Right lobe of liver (tissue), 6 donors: Measurements from ENCODE around the gene LCN9. TPM values are rescaled to one million over a fixed set of nuclear protein-coding genes. Genes with fewer than 3 reads are reported as not detected.

Experiments used
- ATAC-seq, 4 donors: fragments of 200-7000 bp; cut with Tn5 transposase; one replicate each; pipeline ENCODE4 v1.9.1; 2020; ENCODE audit warnings: mild to moderate bottlenecking in 4 of 4, moderate library complexity in 4 of 4
- DNase-seq, 3 donors: peaks; one replicate each; pipeline ENCODE4 v3.0.0-alpha.2; 2020
- H3K27ac ChIP-seq, 3 donors: fragments of 200-600 bp; one replicate each; pipeline ENCODE4 v1.8.0; 2022
- H3K27me3 ChIP-seq, 2 donors: fragments of 200-600 bp; one replicate each; pipeline ENCODE4 v1.8.0; 2022
- H3K36me3 ChIP-seq, 4 donors: fragments of 200-600 bp; sonication (generic) in 1 of 4; one replicate each; pipeline versions ENCODE4 v1.5.1 to v1.8.0; 2017 to 2022; ENCODE audit warnings: control low read depth in 1 of 4
- H3K4me1 ChIP-seq, 4 donors: fragments of 200-600 bp; sonication (generic) in 1 of 4; one replicate each; pipeline versions ENCODE4 v1.5.1 to v1.8.0; 2017 to 2022; ENCODE audit warnings: control low read depth in 1 of 4
- H3K4me3 ChIP-seq, 3 donors: fragments of 200-600 bp; one replicate each; pipeline ENCODE4 v1.8.0; 2022
- H3K9me3 ChIP-seq, 4 donors: fragments of 200-600 bp; sonication (generic) in 1 of 4; one replicate each; pipeline versions ENCODE4 v1.5.1 to v1.8.0; 2017 to 2022; ENCODE audit warnings: control low read depth in 1 of 4
- POLR2A ChIP-seq: fragments of 450-650 bp; IDR thresholded peaks from one replicate; pipeline ENCODE4 v1.6.1; 2017; ENCODE audit warnings: antibody characterized with exemption, mild to moderate bottlenecking
- WGBS: methylation state at CpG from one replicate; pipeline ENCODE4 v1.1.6; 2018; ENCODE audit warnings: low coverage, low lambda C conversion rate; ENCODE audit not compliant: insufficient coverage; ENCODE audit errors: missing lambda C conversion rate; 5-methylcytosine and 5-hydroxymethylcytosine counted together
- intact Hi-C, 2 donors: fragments of 100-400 bp; cut with DNase I; formaldehyde crosslinking; loops; one replicate each; pipeline versions ENCODE4 v1.11.2 to v1.14.1; 2022
- total RNA-seq, 6 experiments: library from RNA; depleted of rRNA in 2 of 6; stranded (reverse); fragments of >200 nt in 2 of 6; fragmentation: NEBNext Ultra II Directional in 3 of 6; extraction: Animal tissue kit (Norgen Biotek cat#: 25700) in 3 of 6; gene quantifications; one replicate each; pipeline versions ENCODE4 v1.1.0 to v1.2.4, GENCODE V29; 2016 to 2023
- TF ChIP-seq, protein P1 (sequence below), 4 donors: fragments of 200-600 bp in 3 of 4; fragments of 450-650 bp in 1 of 4; IDR thresholded peaks; one replicate each; pipeline versions ENCODE4 v1.5.1 to v1.8.0; 2016 to 2022; ENCODE audit warnings: antibody characterized with exemption in 4 of 4, mild to moderate bottlenecking in 2 of 4
- donor health status: DM: no; HTN: yes; CAD: no.
- donor health status: DM: no; HTN: no; CAD: no.
- donor health status: DM: no; HTN: no; CAD: no.
- donor health status: DM: no; HTN: yes; CAD: no.
- donor health status: DM: no; HTN: yes; CAD: no.

The LCN9 gene
- total RNA-seq, 6 experiments from 2014 or later = not detected

- DNase-seq = no peak
- Histone ChIP-seq H3K4me3 (no peak overlapping the region), H3K27ac (no peak overlapping the region), H3K9me3 (no peaks in the 10 kb centered on the region), H3K4me1 (no peaks in the 10 kb centered on the region), H3K36me3 (no peaks in the 10 kb centered on the region), H3K27me3 (no peaks in the 10 kb centered on the region)
- intact Hi-C loops = no loop called here
- 88% methylated on average over 4 of the region's 10 CpGs for WGBS
- TF ChIP-seq, protein P1, sequence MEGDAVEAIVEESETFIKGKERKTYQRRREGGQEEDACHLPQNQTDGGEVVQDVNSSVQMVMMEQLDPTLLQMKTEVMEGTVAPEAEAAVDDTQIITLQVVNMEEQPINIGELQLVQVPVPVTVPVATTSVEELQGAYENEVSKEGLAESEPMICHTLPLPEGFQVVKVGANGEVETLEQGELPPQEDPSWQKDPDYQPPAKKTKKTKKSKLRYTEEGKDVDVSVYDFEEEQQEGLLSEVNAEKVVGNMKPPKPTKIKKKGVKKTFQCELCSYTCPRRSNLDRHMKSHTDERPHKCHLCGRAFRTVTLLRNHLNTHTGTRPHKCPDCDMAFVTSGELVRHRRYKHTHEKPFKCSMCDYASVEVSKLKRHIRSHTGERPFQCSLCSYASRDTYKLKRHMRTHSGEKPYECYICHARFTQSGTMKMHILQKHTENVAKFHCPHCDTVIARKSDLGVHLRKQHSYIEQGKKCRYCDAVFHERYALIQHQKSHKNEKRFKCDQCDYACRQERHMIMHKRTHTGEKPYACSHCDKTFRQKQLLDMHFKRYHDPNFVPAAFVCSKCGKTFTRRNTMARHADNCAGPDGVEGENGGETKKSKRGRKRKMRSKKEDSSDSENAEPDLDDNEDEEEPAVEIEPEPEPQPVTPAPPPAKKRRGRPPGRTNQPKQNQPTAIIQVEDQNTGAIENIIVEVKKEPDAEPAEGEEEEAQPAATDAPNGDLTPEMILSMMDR (IDR thresholded peaks at IDR 0.05) = no peak
- TF ChIP-seq POLR2A = no peak
- no peak for ATAC-seq
Measured at GRCh38 chr9:135689011-135689410, 25.9 kb downstream of the LCN9 start.

DNA sequence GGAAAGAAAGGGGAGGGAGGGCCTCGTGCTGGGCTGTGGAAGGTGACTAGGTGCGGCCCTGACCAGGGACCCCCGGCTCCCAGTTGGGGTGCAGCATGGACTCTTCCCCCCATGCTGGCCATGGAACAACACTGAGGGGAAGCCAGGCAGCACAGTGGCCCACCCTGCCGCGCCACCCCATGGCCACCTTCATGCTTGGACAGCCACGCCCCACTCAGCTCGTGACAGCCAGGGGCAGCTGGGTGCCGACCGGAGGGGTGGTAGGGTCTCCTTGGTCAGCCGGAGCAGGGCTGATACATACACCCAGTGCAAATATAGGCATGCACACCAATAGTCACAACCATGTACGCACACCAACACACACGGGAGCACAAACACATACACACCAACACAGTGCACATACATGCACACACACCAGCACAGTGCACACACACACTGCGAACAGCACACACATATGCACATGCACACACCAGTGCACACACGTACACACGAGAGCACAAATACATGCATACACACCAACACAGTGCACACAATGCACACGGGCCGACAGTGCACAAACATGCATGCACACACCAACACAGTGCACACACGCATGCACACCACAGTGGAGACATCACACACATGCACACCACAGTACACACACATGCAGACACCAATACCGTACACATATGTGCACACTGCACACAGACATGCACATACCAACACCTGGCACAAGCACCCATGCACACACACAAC lies 27.9 kb downstream of the LCN9 start:
- DNase-seq = no peak
- no peaks in the 10 kb centered on the region for H3K4me1 ChIP-seq
- ATAC-seq = no peak
- no peak overlapping the region for H3K4me3 ChIP-seq
- intact Hi-C loops = no loop called here
- H3K27ac ChIP-seq = no peak overlapping the region
- WGBS = 75% methylated on average over 5 of the region's 19 CpGs
- no peaks in the 10 kb centered on the region for H3K36me3 ChIP-seq
- no peaks in the 10 kb centered on the region for H3K9me3 ChIP-seq
- H3K27me3 ChIP-seq = no peaks in the 10 kb centered on the region
- no peak for TF ChIP-seq POLR2A
- TF ChIP-seq, protein P1 (IDR thresholded peaks at IDR 0.05) = no peak

DNA sequence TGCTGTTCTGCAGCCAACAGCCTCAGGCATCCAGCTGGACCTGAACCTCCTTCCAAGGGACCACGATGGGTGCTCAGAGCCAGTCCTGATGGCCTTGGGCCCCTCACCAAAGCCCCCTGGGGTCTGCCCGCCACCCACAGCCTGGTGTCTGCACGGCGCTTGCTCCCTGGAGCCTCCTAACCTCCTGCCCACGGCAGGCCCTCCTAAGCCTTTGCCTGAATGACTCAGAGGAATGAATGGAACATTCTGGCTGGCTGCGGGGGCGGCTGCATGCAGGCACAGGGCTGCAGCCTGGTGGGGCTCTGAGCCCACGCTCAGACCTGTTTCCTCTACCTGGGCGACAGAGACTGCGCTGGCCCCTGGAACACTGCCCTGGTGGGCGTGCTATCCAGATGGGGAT lies 29.3 kb downstream of the LCN9 start:
- no peaks in the 10 kb centered on the region for H3K9me3 ChIP-seq
- TF ChIP-seq POLR2A = no peak
- TF ChIP-seq, protein P1 (IDR thresholded peaks at IDR 0.05) = no peak
- no peaks in the 10 kb centered on the region for H3K27me3 ChIP-seq
- DNase-seq (no peak), ATAC-seq (no peak)
- no peak overlapping the region for H3K27ac ChIP-seq
- H3K4me3 ChIP-seq = no peak overlapping the region
- H3K36me3 ChIP-seq = no peaks in the 10 kb centered on the region
- intact Hi-C loops = no loop called here
- H3K4me1 ChIP-seq = no peaks in the 10 kb centered on the region
- WGBS = no CpG with 5 or more reads among the region's 11 CpGs

- Histone ChIP-seq H3K27me3 (no peaks in the 10 kb centered on the region), H3K27ac (no peak overlapping the region), H3K4me1 (no peaks in the 10 kb centered on the region), H3K4me3 (no peak overlapping the region), H3K9me3 (no peaks in the 10 kb centered on the region), H3K36me3 (no peaks in the 10 kb centered on the region)
- intact Hi-C loops = no loop called here
- no peak for ATAC-seq
- DNase-seq = no peak
- no peak for TF ChIP-seq POLR2A
- TF ChIP-seq, protein P1 (IDR thresholded peaks at IDR 0.05) = no peak
- 45% methylated on average over 10 of the region's 16 CpGs for WGBS
Measured at GRCh38 chr9:135693265-135693664, 30.2 kb downstream of the LCN9 start.
